SK-N-MC (cell line): ENCODE measurements around the gene HOXB1.

Source experiments
- DNase-seq: peaks from one replicate; pipeline ENCODE4 v3.0.0-alpha.2; 2011; ENCODE audit warnings: low read depth, low spot score
- H3K27ac ChIP-seq: fragments of 200-600 bp; sonication (generic); 2 replicates; pipeline ENCODE4 v1.5.1; 2016; ENCODE audit warnings: mixed run types
- H3K36me3 ChIP-seq: fragments of 200-600 bp; sonication (generic); 2 replicates; pipeline ENCODE4 v1.6.1; 2017; ENCODE audit warnings: antibody characterized with exemption, low read length, mixed read lengths; ENCODE audit not compliant: insufficient read depth
- H3K4me3 ChIP-seq: fragments of 200-600 bp; sonication (generic); 2 replicates; pipeline ENCODE4 v1.5.1; 2016
- H3K9ac ChIP-seq: fragments of 200-600 bp; sonication (generic); 2 replicates; pipeline ENCODE4 v1.8.0; 2017; ENCODE audit warnings: mixed run types, mixed read lengths; ENCODE audit not compliant: insufficient read length
- H3K9me3 ChIP-seq: fragments of 200-600 bp; sonication (generic); 2 replicates; pipeline ENCODE4 v1.6.1; 2017; ENCODE audit warnings: low read depth, mild to moderate bottlenecking, antibody characterized with exemption, low read length, moderate library complexity, mixed read lengths
- EZH2 ChIP-seq: fragments of 200-600 bp; sonication (generic); IDR thresholded peaks from one replicate; pipeline ENCODE4 v1.6.1; 2017; ENCODE audit warnings: antibody characterized with exemption
- FOXP2 ChIP-seq: optimal IDR thresholded peaks from 2 replicates; pipeline ENCODE3; 2011; ENCODE audit warnings: mild to moderate bottlenecking, moderate library complexity; ENCODE audit not compliant: insufficient read depth; ENCODE audit errors: extremely low read length, control extremely low read depth
- POLR2AphosphoS5 ChIP-seq: IDR thresholded peaks from 2 replicates; pipeline ENCODE4 v1.6.1; 2012; ENCODE audit warnings: mild to moderate bottlenecking, low read depth, low read length, borderline replicate concordance

HOXB1 gene

DNA sequence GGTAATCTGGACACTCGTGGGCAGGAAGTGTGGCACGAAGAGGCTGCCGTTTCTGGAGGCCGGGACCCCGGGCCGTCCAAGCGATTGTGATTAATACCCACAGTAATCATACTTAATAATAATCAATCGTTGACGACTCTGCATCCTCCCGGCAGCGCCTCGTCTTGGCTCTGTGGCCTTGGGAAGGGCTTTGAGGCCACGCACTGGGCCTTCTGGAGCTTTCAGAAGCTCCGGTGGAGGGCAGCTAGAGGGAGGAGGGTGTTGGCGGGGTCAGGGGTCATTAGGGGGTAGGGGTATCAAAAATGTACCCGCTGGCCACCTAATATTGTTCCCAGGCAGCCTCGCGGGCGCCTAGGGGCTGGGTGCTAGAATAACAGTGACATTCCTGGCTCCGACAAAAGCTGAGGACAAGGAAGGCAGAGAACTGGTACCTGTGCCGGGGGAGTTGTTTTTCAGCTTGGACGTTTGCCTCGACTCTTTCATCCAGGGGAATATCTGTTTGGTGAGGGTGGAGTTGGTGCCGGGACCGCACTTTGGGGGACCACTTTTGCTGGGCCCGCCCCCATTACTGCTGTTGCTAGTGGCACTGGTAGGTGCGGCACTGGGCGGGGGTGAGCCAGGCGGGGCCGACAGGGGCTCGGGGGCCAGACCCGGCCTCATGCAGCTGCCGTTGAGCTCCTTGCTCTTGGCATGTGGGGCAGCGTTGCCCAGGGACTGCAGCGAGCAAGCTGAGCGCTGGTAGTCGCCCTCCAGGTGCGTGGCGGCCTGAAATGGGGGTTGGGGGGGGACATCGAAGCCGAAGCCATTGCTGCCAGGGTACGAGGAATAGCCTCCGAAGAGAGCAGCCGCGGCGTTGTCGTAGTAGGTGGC is 21.0 kb upstream of the HOXB1 start:
- Histone ChIP-seq H3K9me3 (no peaks in the 10 kb centered on the region), H3K9ac (no peak overlapping the region), H3K4me3 (no peak overlapping the region), H3K27ac (no peak overlapping the region), H3K36me3 (peaks cover 17% of the 10 kb centered on the region; the same call in 1 of the 2 replicates)
- DNase-seq: no peak
- TF ChIP-seq POLR2AphosphoS5 (no peak), EZH2 (no peak), FOXP2 (no peak)

DNA sequence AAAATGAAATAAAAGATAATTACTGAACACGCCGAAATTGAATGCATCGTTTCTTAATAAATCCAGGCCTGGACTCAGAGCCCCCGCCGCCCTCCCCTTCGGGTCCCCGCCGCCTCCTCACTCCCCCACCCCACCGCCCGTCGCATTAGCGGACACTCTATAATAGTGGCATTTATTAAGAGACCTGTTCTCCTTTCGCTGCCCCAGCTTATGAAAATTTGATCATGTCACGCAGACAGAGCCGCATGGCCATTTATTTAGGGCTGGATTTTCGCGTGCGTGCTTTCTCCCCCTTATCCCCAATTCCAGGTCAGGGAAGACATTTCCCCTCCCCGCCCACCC is 20.4 kb upstream of the HOXB1 start:
- Histone ChIP-seq H3K9me3 (no peaks in the 10 kb centered on the region), H3K27ac (no peak overlapping the region), H3K9ac (no peak overlapping the region), H3K4me3 (no peak overlapping the region), H3K36me3 (peaks cover 17% of the 10 kb centered on the region; the same call in 1 of the 2 replicates)
- DNase-seq: no peak
- TF ChIP-seq POLR2AphosphoS5: no peak
- TF ChIP-seq FOXP2: no peak
- no peak for TF ChIP-seq EZH2

DNA sequence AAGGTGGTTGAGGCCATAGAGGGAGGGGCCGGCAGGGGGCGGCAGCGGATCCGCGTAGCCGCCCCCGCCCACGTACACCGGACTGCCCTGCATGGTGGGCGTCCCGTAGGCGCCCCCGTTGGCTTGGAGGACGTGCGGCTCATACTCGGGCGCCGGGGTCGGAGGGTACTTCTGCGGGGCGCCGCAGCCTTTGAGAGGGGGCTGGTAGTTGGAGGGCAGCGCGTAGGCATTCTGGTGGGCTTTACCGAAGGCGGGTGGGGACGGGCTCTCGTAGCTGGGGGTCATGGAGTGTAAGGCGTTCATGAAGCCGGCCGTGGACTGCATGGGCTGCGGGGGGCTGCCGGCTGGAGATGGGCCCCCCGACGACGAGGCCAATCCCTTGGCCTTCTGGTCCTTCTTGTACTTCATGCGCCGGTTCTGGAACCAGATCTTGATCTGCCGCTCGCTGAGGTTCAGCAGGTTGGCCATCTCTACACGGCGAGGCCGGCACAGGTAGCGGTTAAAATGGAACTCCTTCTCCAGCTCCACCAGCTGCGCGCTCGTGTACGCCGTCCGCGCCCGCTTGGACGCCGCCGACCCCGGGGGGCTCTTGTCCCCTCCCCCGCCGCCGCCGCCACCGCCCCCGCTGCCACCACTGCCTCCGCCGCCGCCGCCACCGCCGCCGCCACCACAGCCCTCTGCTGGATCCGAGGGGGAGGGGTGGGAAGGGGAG is 19.8 kb upstream of the HOXB1 start:
- Histone ChIP-seq H3K36me3 (peaks cover 17% of the 10 kb centered on the region; the same call in 1 of the 2 replicates), H3K9ac (no peak overlapping the region), H3K27ac (no peak overlapping the region), H3K9me3 (no peaks in the 10 kb centered on the region), H3K4me3 (no peak overlapping the region)
- TF ChIP-seq EZH2 (no peak), POLR2AphosphoS5 (no peak), FOXP2 (no peak)
- DNase-seq: no peak

DNA sequence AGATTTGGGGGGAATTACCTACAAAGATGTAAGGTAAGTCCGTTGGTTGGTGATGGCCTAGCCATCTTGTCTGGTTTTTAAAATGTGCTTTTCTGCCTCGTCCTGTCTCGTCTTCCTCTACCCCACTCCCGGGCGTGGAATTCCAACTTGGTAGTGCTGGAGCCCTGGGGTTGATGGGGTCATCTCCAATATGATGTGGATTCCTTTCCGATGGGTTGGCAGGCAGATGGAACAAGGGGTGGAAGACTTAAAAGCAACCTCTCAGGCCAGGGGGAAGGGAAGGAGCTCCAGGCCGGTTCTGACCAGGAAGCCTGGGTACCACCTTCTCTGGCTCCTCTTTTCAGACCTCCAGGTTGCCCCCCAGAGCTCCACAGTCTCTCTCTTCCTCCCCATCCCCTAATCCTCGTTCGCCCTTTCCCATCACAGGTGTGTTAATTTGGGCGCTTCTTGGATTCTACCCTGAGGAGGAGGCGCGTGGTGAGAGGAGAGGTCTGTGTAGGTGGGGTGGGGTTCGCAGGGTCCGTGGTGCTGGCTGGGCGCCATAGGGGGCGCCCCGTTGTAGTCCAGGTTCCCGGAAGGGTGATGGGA is 19.2 kb upstream of the HOXB1 start:
- Histone ChIP-seq H3K36me3 (peaks cover 17% of the 10 kb centered on the region; the same call in 1 of the 2 replicates), H3K27ac (no peak overlapping the region), H3K4me3 (no peak overlapping the region), H3K9ac (no peak overlapping the region), H3K9me3 (no peaks in the 10 kb centered on the region)
- DNase-seq: no peak
- TF ChIP-seq POLR2AphosphoS5 (no peak), EZH2 (no peak), FOXP2 (no peak)

DNA sequence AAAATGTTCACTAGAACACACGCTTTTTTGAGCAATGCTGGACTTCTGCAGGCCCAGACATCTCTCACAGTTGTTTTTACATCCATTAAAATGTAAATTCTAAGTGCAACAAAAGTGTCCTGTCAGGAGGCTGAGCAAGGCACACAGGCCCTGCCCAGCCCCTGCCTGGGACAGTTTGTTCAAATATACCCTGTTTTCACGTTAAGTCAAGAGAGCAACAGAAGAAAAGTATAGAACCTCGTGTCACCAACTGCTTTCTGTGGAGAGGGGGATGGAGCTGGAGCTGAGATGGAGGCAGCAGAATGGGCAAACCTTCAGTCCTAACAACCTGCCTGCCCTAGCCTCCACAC is 18.4 kb upstream of the HOXB1 start:
- peaks cover 17% of the 10 kb centered on the region; the same call in 1 of the 2 replicates for H3K36me3 ChIP-seq
- no peak for TF ChIP-seq EZH2
- no peak for TF ChIP-seq FOXP2
- no peak for TF ChIP-seq POLR2AphosphoS5

DNA sequence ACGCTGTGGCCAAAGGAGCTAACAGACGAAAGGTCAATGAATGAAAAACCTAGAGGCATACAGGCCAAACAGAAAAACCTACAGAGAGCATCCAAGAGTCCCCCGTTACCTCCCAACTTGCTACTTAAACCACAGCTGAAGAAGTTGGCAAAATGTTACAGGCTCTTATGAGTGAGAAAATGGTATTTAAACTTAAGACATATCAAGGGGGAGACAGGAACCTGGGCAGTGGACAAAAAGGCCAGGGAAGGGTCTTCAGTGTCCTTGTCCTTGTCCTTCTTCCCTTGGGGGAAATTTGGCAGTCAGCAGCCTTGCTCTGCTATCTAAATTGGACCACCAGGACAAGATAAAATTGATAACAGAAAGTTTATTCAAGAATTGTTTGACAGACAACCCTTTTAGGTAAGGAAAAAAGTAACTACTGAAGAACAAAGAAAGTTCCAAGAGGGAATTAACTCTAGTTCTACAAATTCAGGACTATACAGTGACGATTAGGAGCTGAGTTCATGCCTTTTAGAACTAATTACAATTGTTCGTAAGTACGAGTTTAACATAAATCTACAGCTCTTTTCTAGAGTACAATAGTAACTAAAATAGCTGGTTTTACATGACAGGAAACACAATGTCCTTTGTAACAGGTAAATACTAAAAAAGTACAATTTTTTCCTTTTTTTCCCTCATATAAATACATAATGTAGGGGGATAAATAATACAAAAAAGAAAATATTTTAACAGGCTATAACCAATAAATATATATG is 17.9 kb upstream of the HOXB1 start:
- Histone ChIP-seq H3K4me3 (no peak overlapping the region), H3K27ac (peak overlapping the region; percentile 95), H3K9ac (no peak overlapping the region)

More for the DNA sequence above, 18.4 kb upstream of the HOXB1 start:
- H3K27ac ChIP-seq: no peak overlapping the region
- DNase-seq: no peak
- H3K4me3 ChIP-seq: no peak overlapping the region
- no peaks in the 10 kb centered on the region for H3K9me3 ChIP-seq
- H3K9ac ChIP-seq: no peak overlapping the region

DNA sequence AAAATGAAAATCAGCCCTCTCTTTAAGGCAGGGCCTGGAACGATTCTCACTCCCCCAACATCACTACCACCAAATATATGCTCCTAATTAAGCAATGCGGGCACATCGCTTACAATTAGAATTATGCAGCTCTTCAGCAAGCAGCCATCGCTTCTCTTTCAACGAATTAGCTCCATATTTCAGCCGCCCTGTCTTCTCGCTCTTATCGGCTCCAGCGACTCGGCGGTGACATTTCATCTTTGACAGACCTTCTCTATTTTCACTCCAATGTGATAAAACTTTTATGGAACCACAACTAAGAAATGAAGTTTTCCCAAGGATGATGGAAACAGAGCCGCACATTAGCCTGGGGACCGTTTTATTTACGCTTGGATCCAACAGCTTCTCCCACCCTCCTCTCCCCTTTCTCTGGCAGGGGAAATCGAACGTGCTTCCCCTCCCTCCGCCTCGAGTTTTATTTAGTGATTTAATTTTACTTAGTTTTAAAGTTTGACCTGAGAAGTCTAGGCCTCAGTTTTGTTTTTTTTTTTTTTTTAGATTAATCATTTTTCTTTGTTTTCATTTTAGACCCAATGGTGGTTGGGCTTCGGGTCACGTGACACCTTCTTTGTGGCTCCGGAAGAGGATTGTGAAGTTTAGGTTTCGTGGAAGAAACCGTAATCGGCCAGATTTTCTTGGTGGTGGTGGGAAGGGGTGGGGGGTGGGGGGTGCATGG is 17.2 kb upstream of the HOXB1 start:
- Histone ChIP-seq H3K9ac (peak overlapping the region; percentile 30), H3K36me3 (peaks cover 17% of the 10 kb centered on the region; the same call in 1 of the 2 replicates), H3K27ac (peak overlapping the region; percentile 95), H3K4me3 (peak overlapping the region; percentile 71), H3K9me3 (no peaks in the 10 kb centered on the region)
- no peak for DNase-seq
- TF ChIP-seq FOXP2 (no peak), POLR2AphosphoS5 (no peak), EZH2 (no peak)

More for the DNA sequence above, 17.9 kb upstream of the HOXB1 start:
- no peak for DNase-seq
- H3K36me3 ChIP-seq: peaks cover 17% of the 10 kb centered on the region; the same call in 1 of the 2 replicates
- no peaks in the 10 kb centered on the region for H3K9me3 ChIP-seq
- TF ChIP-seq POLR2AphosphoS5: no peak
- no peak for TF ChIP-seq FOXP2
- no peak for TF ChIP-seq EZH2
